WI38 (cell line): ENCODE measurements around the gene GOLPH3.

ENCODE experiments used
- H3K4me3 ChIP-seq: 2 replicates; pipeline ENCODE4 v1.5.1; 2011; ENCODE audit warnings: low read depth, mild to moderate bottlenecking, control low read depth, low read length
- CTCF ChIP-seq: IDR thresholded peaks from 2 replicates; pipeline ENCODE4 v1.5.1; 2012; ENCODE audit warnings: low read depth, mild to moderate bottlenecking, control low read depth, low read length

Gene GOLPH3

GRCh38 chr5:32098890-32099310 is 75.2 kb downstream of the GOLPH3 start:
- no peak for TF ChIP-seq CTCF

DNA sequence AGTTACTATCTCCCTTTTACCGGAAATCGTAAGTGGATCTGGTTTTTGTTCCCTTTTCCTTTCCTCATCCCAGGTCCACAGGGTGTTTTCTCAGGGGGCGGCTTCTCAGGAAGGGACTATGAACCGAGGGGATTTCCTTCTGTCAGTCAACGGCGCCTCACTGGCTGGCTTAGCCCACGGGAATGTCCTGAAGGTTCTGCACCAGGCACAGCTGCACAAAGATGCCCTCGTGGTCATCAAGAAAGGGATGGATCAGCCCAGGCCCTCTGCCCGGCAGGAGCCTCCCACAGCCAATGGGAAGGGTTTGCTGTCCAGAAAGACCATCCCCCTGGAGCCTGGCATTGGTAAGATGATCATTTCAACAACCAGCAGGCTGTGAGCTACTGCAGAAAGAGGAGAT is 75.8 kb downstream of the GOLPH3 start:
- TF ChIP-seq CTCF = no peak
- no peak overlapping the region for H3K4me3 ChIP-seq

More at GRCh38 chr5:32098890-32099310, 75.2 kb downstream of the GOLPH3 start:
- H3K4me3 ChIP-seq = no peak overlapping the region

- H3K4me3 ChIP-seq = no peak overlapping the region
- no peak for TF ChIP-seq CTCF
Measured at GRCh38 chr5:32096891-32097595, 77.1 kb downstream of the GOLPH3 start.

- no peak overlapping the region for H3K4me3 ChIP-seq
- TF ChIP-seq CTCF = no peak
Measured at GRCh38 chr5:32095261-32095671, 78.9 kb downstream of the GOLPH3 start.

DNA sequence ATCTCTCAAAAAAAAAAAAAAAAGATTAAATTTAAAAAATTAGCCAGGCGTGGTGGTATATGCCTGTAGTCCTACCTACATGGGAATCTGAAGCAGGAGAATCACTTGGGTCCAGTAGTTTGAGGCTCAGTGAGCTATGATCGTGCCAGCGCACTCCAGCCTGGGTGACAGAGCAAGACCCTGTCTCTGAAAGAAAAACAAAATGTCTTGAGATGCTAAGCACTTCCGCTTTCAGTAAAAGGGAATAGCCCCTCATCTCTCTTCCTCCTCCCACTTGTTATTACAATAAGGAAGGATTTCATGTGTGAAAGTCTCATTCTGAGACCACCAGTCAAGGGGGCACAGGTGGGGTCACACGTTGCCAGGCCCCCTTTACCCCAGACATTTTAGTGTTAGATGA is 79.4 kb downstream of the GOLPH3 start:
- H3K4me3 ChIP-seq = no peak overlapping the region
- no peak for TF ChIP-seq CTCF

GRCh38 chr5:32092938-32093812 is 80.9 kb downstream of the GOLPH3 start:
- peak; percentile 67 for TF ChIP-seq CTCF
- H3K4me3 ChIP-seq = no peak overlapping the region

DNA sequence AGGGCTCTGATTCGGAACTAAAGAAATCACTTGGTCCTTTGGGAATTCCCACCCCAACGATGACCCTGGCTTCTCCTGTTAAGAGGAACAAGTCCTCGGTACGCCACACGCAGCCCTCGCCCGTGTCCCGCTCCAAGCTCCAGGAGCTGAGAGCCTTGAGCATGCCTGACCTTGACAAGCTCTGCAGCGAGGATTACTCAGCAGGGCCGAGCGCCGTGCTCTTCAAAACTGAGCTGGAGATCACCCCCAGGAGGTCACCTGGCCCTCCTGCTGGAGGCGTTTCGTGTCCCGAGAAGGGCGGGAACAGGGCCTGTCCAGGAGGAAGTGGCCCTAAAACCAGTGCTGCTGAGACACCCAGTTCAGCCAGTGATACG is 83.4 kb downstream of the GOLPH3 start:
- H3K4me3 ChIP-seq = no peak overlapping the region
- no peak for TF ChIP-seq CTCF
